ENCODE results near the gene PLEKHJ1.
A peak's percentile ranks its signal among the peaks of the same experiment; 100 is the strongest.

PLEKHJ1 gene

GRCh38 chr19:2249010-2249866 lies 13.1 kb upstream of the PLEKHJ1 start, which contains the start of gene AMH:
Gene AMH, plus strand, starts transcription at chr19:2249323. Its CDS starts 10 bp downstream, at chr19:2249333.
- DNase-seq = no peak

- no peak for DNase-seq
These were observed 12.2 kb upstream of the PLEKHJ1 start for GRCh38 chr19:2248136-2249009.

- no peak for DNase-seq
These were observed 11.4 kb upstream of the PLEKHJ1 start for GRCh38 chr19:2247433-2248101.

GRCh38 chr19:2246801-2247361 lies 10.8 kb upstream of the PLEKHJ1 start:
- DNase-seq = peak; percentile 35

GRCh38 chr19:2246014-2246620 lies 10.0 kb upstream of the PLEKHJ1 start:
- DNase-seq = no peak

- DNase-seq = no peak
These were observed 9.1 kb upstream of the PLEKHJ1 start for GRCh38 chr19:2245273-2245672.

- DNase-seq = no peak
These were observed 8.4 kb upstream of the PLEKHJ1 start for GRCh38 chr19:2244486-2244885.

GRCh38 chr19:2244125-2244411 lies 7.9 kb upstream of the PLEKHJ1 start:
- DNase-seq = no peak

- DNase-seq = no peak
These were observed 7.4 kb upstream of the PLEKHJ1 start for GRCh38 chr19:2243274-2244124.

- DNase-seq = no peak
These were observed 6.7 kb upstream of the PLEKHJ1 start for GRCh38 chr19:2242816-2243215.

- no peak for DNase-seq
These were observed 6.0 kb upstream of the PLEKHJ1 start for GRCh38 chr19:2242092-2242537.

- no peak for DNase-seq
These were observed 5.0 kb upstream of the PLEKHJ1 start for GRCh38 chr19:2240881-2241760.

- DNase-seq = peak; percentile 44
These were observed 3.9 kb upstream of the PLEKHJ1 start for GRCh38 chr19:2239771-2240770.

GRCh38 chr19:2239173-2239572 lies 3.0 kb upstream of the PLEKHJ1 start:
- DNase-seq = no peak

GRCh38 chr19:2237869-2238153 lies 1.7 kb upstream of the PLEKHJ1 start:
- no peak for DNase-seq

GRCh38 chr19:2237051-2237868 lies 1.1 kb upstream of the PLEKHJ1 start:
- DNase-seq = no peak

- DNase-seq = no peak
These were observed 140 bp downstream of the PLEKHJ1 start for GRCh38 chr19:2236064-2236313.

GRCh38 chr19:2235381-2236063 lies 607 bp downstream of the PLEKHJ1 start:
- no peak for DNase-seq

All from fibroblast of skin of right biceps (primary cell).